NCI-H2196 treated with DMSO at 0.1 percent for 48 hours (cell line): ENCODE measurements around the gene DOLPP1.
"Not testable (repeated sequence)": the region's sequence is repeated elsewhere in the genome, so short reads cannot be mapped to it uniquely, and the experiment has no call there.

Experiments
- DNase-seq: peaks from one replicate; lab custom pipeline; 2025; ENCODE audit not compliant: unreplicated experiment; lab: John Stamatoyannopoulos, UW

Gene DOLPP1

DNA sequence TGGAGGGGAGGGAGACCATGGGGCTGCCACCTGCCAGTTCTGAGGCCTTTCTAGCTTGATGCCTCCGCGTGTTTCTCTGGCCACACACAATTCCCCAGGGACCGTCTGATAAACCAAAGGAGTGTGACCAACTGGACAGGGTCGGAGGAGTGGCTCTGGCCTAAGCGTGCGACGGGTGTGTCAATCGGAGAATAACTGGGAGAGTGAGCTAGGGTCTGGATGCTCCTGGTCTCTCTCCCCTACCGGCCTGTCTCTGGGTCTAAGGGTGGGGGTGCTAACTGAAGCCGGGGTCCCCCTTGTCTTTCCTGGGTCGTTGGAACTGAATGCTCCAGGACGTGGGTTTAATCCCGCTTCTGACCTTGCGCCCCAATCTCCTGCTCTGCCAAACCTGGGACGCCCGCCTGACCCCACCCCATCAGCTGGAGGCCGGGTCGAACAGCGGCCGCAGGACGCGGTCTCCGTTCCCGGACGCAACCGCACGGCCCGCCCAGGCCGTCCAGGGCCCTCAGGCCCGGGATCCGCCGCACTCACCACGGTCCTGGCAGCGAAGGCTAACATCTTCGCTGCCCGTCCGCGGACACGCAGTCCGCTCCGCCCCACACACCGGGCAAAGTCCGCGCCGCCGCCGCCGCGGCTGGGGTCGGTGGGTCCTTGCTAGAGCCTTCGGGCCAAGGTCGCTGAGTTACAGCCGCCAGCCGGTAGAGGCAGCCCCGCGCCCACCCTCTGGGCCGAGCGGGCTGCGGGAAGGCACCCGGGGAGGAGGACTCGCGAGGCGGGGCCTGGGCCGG, 29.2 kb downstream of the DOLPP1 start:
- DNase-seq = no peak

DNA sequence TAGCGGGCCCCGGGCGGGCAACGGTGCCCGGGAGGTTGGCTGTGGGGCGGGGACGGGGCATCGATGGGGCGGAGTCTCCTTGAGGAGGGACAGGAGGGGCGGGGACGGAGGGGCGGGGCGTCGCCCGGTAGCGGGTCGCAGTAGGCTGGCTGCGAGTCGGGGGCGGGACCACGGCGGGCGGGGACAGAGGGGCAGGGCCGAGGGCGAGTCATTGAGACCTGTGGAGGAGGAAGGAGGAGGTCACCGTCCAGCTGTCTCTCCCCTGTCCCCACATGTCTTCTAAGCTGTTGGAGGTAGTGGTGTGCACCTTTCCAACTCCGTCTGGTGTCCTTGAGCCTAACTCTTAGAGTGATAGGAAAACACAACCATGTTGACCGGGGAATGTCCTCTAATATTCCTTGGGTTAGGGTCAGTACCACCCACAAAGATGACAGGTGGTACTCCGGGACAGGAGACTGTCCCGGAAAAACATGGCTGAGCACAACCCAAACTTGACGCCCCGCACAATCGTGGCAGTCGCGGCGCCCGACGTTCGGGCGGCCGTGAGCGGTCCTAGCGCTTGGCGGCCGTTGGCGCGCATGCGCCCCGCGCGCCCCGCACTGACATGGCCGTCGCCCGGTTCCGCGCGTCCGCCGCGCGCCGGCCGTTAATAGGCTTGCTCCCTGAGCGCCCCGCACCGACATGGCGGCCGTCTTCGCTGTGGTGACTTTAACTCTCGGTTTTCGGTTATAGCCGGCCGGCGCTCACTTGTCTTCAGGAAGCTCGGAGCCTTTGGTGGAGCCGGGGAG, 30.0 kb downstream of the DOLPP1 start, which contains the start of the genes CRAT and PTPA:
TSS of gene CRAT (minus strand) at position 54 of the 788 bp plus-strand sequence. CDS start 284 bp downstream, outside the sequence.
TSS of gene PTPA (plus strand) at position 676 of the 788 bp plus-strand sequence. CDS start 186 bp downstream, outside the sequence.
- DNase-seq = peak; percentile 71

DNA sequence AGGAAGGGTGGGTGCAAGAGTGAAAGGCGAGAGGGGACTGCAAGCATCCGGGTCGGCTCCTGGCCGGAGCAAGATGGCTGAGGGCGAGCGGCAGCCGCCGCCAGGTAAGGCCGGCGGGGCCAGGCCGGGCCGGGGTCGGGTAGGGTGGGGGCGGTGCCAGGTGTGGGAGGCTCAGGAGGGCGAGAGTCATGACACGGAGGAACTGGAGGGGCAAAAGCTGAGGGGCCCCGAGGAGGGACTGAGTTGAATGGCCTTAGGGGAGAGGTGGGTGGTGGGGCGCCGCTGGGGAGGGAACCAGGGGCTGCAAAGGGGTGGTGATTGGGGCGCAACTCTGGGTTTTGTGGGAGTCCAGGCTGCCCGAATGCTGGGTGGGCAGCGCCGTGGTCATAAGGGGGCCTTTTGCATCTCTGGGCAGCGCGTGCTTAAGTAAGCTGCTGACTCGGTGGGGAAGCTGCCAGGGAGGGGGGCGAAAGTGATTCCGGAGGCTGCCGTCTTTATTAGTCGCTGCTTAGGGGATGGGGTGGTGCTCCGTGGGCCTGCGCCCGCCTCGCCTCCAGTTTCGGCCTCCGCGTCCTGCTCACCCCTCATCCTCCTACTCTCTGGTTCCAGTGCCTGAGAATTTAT, 30.7 kb downstream of the DOLPP1 start:
- DNase-seq = no peak

DNA sequence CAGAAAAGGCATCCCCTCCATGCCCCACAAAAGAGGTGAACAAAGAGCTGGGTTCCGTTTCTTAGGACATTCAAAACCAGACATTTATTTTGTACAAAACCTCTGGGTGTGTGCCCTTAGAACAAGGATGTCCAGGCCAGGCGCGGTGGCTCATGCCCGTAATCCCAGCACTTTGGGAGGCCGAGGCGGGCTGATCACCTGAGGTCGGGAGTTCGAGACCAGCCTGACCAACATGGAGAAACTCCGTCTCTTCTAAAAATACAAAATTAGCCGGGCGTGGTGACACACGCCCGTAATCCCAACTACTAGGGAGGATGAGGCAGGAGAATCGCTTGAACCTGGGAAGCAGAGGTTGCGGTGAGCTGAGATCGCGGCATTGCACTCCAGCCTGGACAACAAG, 31.6 kb downstream of the DOLPP1 start:
- DNase-seq = not testable (repeated sequence)

DNA sequence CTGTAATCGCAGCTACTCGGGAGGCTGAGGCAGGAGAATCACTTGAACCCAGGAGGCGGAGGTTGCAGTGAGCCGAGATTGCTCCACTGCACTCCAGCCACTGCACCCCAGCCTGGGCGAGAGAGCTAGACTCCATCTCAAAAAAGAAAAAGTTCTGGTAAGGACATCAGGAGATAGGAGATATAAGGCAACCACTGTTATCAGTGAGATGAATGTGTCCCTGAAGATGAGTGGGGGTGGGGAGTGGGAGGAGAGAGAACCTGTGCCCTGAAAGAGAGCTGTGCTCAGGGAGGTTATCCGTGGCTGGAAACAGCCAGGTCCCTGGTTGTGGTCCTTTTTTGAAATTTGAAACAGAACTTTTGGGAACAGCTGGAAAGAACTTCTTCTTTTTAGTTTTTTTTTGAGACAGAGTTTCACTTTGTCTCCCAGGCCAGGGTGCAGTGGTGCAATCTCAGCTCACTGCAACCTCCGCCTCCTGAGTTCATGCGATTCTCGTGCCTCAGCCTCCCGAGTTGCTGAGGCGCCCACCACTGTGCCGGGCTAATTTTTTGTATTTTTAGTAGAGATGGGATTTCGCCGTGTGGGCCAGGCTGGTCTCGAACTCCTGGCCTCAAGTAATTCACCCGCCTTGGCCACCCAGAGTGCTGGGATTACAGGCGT, 32.9 kb downstream of the DOLPP1 start:
- DNase-seq = no peak

DNA sequence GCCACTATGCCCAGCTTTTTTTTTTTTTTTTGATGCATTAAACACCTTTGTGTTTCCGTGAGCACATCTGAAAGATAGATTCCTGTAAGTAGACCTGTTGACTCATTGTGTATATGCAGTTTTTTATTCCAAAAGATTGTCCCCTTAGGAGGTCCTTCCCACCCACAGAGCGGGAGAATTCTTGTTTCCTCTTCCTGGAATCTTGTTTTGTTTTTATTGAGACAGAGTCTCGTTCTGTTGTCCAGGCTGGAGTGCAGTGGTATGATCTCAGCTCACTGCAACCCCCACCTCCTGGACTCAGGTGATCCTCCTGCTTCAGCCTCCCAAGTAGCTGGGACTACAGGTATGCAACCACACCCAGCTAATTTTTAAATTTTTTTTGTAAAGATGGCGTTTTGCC, 37.9 kb downstream of the DOLPP1 start:
- no peak for DNase-seq

DNA sequence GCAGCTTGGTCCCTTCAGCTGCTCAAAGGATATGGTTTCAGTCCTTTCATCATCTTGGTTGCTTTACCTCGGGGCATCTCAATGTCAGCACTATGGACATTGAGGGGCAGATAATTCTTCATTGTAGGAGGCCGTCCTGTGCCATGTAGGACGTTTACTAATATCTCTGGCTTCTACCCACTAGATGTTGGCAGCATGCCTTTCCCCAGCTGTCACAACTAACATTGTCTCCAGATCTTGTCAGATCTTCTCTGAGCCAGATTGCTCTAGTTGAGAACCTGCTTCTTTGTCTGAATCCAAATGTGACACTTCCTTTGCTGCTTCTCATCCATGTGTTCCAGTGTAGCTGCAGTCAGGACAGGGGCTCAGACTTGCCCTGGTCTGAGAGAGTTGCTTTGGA, 40.6 kb downstream of the DOLPP1 start:
- no peak for DNase-seq

DNA sequence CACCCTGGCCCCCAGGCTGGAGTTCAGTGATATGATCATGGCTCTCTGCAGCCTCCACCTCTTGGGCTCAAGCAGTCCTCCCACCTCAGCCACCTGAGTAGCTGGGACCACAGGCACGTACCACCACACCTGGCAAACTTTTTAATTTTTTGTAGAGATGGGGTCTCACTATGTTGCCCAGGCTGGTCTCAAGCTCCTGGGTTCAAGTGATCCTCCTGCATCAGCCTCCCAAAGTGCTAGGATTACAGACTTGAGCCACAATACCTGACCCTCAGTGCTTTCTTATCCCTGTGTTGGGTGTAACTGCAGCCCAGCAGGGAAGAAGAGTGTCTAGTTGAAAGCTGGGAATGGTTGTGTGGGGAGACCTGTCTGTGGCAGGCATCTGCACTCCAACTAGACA, 41.2 kb downstream of the DOLPP1 start:
- no peak for DNase-seq

DNA sequence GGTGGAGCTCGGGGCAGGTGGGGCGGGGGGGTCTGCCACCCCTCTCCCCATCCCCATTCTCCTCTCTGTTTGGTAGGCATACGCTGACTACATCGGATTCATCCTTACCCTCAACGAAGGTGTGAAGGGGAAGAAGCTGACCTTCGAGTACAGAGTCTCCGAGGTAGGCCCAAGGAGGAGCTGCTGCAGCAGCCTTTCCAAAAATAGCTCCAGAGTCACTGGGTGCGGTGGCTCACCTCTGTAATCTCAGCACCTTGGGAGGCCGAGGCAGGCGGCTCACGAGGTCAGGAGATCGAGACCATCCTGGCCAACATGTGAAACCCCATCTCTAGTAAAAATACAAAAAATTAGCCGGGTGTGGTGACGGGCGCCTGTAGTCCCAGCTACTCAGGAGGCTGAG, 42.1 kb downstream of the DOLPP1 start:
- DNase-seq = not testable (repeated sequence)

DNA sequence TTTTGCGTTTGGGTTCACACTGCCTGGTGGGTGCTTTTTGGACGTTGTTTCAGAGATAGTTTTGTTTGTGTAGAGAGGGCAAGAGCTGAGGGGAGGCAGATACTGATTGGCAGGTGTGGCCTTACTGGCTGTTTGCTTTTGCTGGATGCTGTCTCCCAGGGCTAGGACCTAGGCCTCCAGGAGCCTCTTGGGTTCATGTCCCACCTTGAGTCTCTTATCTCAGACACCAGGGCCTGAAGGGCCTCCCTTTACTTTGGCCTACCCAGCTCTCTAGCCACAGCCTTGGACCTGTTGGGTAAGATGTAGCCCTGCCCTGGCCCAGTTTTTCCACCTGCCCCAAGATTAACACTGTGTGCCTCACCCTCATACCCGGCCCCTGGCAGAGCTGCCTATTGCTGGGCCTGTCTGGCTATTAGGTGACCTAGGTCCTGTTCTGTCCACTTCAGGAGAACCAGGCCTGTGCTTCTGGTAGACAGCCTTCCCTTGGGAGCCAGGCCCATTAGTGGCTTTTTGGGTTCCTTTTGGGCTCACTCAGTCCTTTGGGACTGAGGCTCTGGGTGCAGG, 43.7 kb downstream of the DOLPP1 start:
- DNase-seq = no peak

DNA sequence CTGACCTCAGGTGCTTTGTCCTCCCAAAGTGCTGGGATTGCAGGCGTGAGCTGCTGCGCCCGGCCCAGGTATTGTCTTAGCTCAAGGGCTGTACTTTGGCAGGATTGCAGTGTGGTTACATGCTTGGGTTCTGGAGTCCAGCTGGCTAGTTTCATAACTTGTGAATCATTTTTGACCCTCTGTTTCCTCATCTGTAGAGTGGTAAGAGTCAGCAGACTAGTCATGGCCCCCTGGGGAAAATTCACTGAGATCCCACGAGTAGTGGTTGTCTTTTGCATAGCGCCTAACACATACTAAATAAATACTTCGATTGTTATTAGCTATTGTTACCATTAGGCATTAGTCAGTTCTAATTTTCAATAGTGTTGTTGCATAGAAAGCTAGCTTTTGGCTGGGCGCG, 44.6 kb downstream of the DOLPP1 start:
- DNase-seq = no peak

DNA sequence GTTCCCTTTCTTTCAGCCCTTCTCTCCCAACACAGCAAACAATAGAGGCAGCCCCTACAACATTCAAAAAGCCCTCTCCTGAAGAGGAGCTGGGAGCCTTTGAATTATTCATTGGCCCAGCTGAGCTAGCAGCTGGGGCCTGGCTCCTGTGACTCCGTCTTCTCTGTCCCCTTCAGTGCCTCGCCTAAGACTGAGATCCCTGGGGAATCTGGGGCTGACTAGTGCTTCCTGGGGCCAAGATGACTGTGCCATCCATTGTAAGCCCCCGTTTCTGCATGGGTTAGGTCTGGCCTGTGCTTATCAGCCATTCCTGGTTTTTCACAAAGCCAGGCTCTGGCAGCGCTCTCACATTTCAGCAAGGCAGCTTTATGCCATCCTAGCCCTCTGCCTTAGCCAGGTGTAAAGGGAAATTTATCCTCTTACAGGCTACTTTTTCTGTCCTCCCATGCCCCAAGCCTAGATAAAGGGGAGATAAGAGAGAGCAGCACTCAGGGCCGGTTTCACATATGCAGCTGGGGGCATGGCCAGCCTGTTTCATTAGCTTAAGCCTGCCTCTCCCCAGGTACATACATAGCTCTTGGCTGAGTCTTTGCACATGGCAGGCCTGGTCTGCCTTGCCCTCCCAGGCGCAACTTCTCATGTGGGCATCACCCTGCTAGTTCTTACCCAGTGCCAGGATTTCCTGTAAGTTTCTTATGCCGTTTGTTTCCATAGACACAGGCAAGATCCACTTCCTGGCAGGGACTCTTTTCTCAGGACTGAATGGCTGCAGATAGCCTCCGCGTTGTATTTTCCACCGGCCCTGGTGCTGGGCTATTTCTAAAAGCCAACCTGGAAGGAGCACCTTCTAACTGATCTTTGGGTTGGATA, 46.1 kb downstream of the DOLPP1 start:
- no peak for DNase-seq

DNA sequence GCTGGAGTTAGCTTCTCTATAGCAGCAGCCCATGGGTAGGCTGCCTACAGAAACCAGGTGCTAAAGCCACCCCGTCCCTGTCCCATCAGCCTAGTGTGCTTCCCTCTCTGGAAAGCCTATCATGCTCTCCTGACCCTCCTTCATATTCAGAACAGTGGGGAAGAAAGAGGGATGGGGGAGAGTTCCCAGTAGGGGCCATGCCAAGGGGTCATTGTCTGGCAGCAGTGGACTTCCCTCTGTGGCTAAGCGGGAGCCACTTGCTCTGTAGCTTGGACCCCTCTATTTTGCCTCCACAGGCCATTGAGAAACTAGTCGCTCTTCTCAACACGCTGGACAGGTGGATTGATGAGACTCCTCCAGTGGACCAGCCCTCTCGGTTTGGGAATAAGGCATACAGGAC, 47.8 kb downstream of the DOLPP1 start:
- DNase-seq = no peak

DNA sequence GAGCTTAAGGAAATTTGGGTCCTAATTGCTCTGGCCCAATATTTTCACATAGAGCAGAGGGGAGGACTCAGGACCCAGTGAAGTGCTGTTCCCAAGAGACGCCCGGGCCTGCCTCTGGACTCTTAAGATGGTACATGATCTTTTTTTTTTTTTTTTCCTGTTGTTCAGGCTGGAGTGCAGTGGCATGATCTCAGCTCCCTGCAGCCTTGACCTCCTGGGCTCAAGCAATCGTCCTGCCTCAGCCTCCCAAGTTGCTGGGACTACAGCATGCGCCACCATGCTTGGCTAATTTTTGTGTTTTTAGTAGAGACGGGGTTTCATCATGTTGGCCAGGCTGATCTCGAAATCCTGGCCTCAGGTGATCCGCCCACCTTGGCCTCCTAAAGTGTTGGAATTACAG, 49.4 kb downstream of the DOLPP1 start:
- not testable (repeated sequence) for DNase-seq

DNA sequence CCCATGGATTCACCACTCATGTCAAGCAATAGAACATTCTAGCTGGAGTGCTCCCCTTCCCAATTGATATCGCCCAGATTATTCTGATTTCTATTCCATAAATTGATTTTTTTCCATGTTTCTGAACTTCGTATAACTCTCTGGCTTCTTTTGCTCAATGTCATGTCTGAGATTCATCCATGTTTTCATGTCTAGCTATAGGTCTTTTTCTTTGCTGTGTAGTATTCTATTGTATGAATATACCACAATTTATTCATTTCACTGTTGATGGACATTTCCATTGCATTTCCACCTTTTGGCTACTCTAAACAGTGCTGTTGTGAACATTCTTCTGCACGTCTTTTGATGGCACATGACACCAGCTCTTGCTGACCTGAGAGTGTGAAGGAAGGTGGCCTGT, 49.9 kb downstream of the DOLPP1 start:
- DNase-seq = no peak

DNA sequence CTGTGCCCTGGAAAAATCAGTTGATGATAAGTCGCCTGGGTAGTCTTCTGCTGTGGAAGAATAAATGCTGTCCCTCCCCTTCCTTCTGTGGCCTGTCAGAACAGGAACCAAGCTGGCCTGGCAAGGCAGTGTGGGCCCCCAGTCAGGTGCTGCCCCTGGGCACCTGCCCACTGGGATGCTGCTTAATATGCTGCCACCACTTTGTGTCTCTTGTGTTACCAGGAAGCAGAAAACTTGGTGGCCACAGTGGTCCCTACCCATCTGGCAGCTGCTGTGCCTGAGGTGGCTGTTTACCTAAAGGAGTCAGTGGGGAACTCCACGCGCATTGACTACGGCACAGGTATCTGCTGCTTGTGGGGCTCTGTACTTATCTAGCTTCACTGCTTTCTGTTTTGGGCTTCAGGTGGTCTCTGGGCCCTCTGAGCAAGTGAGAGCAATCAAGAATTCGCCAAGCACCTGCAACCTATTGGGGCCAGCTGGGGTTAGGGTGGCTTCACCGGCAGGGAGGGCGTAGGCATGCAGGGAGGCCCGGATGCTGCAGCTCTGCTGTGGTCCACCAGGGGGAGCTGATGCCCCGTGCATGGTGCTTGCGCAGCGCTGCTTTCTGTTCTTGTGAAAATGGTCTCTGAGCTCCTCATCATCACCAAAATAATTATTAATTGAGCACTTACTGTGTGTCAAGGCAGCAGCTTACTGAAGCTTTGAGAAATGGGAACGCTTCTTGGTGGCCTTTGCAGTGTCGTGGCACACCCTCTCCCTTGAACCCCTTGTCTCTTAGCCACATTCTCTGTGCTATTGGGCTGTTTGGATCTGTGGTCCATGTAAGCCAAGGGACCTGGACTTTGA, 50.6 kb downstream of the DOLPP1 start:
- DNase-seq = peak; percentile 54

DNA sequence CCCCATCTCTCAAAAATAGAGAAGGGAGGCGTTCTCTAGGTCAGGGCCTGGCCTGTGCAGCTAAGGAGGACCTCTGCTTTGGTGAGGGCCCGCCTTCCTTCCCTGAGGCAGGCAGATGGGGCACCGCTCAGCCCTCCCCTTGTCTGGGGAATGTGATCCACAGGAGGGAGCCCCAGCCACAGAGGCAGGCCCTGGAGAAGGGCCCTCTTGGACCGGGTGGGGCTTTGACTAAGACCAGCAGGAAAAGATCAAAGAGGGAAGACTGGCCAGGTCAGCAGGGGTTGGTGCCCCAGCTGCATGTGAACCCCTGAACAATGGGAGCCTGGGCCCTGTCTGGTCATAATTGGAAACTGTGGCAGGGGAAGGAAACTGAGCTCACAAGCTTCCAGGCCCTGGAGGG, 52.2 kb downstream of the DOLPP1 start:
- DNase-seq = no peak

DNA sequence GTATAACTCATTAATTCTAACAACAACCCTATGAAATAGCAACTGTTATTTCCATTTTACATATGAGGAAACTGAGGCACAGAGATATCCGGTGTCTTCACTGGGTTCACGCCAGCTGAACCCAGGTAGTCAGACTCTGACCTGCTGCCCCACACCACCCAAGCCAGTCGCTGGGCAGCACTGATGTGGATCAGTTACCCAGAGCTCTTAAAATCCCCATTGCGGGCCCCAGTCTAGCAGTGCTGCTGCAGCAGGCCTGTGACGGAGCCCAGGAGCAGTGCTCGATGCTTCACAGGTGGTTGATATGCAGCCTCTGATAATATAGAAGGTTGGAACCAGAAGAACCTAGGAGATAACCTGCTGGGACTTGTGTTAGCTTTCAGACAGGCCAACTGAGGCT, 54.6 kb downstream of the DOLPP1 start:
- no peak for DNase-seq

DNA sequence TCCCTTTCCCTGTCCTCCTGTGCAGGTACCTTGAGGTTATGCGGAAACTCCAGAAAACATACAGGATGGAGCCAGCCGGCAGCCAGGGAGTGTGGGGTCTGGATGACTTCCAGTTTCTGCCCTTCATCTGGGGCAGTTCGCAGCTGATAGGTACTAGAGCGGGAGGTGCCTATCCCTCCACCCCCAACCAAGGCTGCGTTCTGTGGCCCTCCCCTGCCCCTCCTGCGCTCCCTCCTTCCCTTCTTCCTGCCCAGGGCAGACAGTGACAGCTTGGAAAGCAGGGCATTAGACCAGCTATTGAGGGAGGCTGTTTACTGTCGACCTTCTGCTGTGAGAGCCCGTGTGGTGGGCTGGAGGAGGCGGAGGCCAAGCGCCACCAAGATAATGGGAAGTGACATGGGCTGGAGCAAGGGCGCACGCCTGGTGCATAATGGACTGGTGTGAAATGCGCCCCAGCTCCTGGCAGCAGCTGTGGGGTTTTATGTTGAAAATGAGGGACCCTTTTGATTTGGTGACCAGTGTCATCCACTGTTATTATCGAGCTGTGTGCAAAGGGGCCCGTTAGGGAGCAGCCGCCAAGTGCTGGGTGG, 55.6 kb downstream of the DOLPP1 start:
- no peak for DNase-seq
